Esophagus muscularis mucosa (tissue), 4 donors: ENCODE results near the gene CD80. TPM values are rescaled to one million over a fixed set of nuclear protein-coding genes. Genes with fewer than 3 reads are reported as not detected.

Source experiments
- DNase-seq: peaks from one replicate; pipeline ENCODE4 v3.0.0-alpha.2; 2017; ENCODE audit errors: extremely low spot score
- H3K27ac ChIP-seq, 4 donors: fragments of 200-600 bp; sonication (generic); replicated peaks in 1 of 4; 1 replicate in 3 of 4; 2 replicates in 1 of 4; pipeline ENCODE4 v1.5.1; 2016 to 2019; ENCODE audit warnings: mild to moderate bottlenecking in 1 of 4
- H3K27me3 ChIP-seq, 4 donors: fragments of 200-600 bp; sonication (generic); one replicate each; pipeline versions ENCODE4 v1.5.1 to v1.6.0; 2016 to 2019
- H3K36me3 ChIP-seq, 4 donors: fragments of 200-600 bp; sonication (generic); one replicate each; pipeline ENCODE4 v1.5.1; 2016 to 2019
- H3K4me1 ChIP-seq, 4 donors: fragments of 200-600 bp; sonication (generic); one replicate each; pipeline ENCODE4 v1.5.1; 2016 to 2019
- H3K4me3 ChIP-seq, 4 donors: fragments of 200-600 bp; sonication (generic); 1 replicate in 2 of 4; 2 replicates in 2 of 4; pipeline ENCODE4 v1.5.1; 2016 to 2019; ENCODE audit warnings: mild to moderate bottlenecking in 4 of 4, moderate library complexity in 1 of 4
- H3K9me3 ChIP-seq, 4 donors: fragments of 200-600 bp; sonication (generic); 1 replicate in 3 of 4; 2 replicates in 1 of 4; pipeline ENCODE4 v1.5.1; 2016 to 2019
- EP300 ChIP-seq: sonication (generic); formaldehyde crosslinking; IDR thresholded peaks from one replicate; pipeline ENCODE4 v1.6.1; 2017; ENCODE audit warnings: antibody characterized with exemption
- POLR2A ChIP-seq: fragments of 450-650 bp; IDR thresholded peaks from one replicate; pipeline ENCODE4 v1.6.1; 2017; ENCODE audit warnings: antibody characterized with exemption, moderate library complexity, mild to moderate bottlenecking, low read depth
- POLR2AphosphoS5 ChIP-seq, 2 donors: sonication (generic); formaldehyde crosslinking; IDR thresholded peaks; one replicate each; pipeline ENCODE4 v1.6.1; 2017; ENCODE audit warnings: antibody characterized with exemption in 2 of 2
- WGBS: methylation state at CpG from one replicate; pipeline ENCODE4 v1.1.5; 2018; 5-methylcytosine and 5-hydroxymethylcytosine counted together
- intact Hi-C: fragments of 100-400 bp; cut with DNase I; formaldehyde crosslinking; loops from one replicate; pipeline ENCODE4 v1.15.1; 2023
- total RNA-seq, 4 donors: library from RNA; depleted of rRNA; stranded (reverse); fragments of >200 nt; gene quantifications; one replicate each; pipeline versions ENCODE4 v1.1.0 to v1.2.1, GENCODE V29; 2016
- TF ChIP-seq, protein P1 (sequence below), 3 experiments: fragments of 200-600 bp in 2 of 3; fragments of 450-650 bp in 1 of 3; sonication (generic) in 2 of 3; IDR thresholded peaks; one replicate each; pipeline ENCODE4 v1.5.1; 2017 to 2019; ENCODE audit warnings: antibody characterized with exemption in 3 of 3, mild to moderate bottlenecking in 2 of 3, moderate library complexity in 1 of 3

CD80 gene
- total RNA-seq, 4 donors from 2014 or later = 0.26 to 1.3 TPM; not detected in 2

DNA sequence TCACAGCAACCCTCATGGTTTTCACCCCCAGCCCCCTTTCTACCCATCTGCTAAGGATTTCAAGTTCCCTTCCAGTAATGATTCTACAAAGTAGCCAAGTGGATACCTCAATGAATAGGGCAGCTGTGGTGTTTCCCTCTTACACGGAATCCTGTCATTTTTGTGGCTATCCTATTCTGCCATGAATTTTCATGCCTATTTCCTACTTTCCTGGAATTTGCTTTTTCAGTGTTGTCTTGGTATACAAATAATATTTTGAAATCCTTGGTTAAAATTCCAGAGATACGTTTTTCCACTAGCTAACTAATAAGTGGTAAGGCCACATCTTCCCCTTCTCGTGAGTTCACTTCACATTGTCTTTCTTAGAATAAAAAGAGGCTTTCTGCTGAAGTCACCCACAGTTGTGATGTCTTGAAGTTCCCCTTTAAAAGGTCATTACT, 27.3 kb upstream of the CD80 start:
- DNase-seq = no peak
- H3K27ac ChIP-seq = no peak overlapping the region
- intact Hi-C loops = no loop called here
- H3K4me1 ChIP-seq = no peaks in the 10 kb centered on the region
- H3K4me3 ChIP-seq = no peak overlapping the region
- peaks cover 0 to under 1% (median 0%) of the 10 kb centered on the region in 4 donors for H3K27me3 ChIP-seq
- TF ChIP-seq POLR2AphosphoS5 (IDR thresholded peaks at IDR 0.05) (no peak), POLR2A (no peak), EP300 (no peak)
- TF ChIP-seq, protein P1, sequence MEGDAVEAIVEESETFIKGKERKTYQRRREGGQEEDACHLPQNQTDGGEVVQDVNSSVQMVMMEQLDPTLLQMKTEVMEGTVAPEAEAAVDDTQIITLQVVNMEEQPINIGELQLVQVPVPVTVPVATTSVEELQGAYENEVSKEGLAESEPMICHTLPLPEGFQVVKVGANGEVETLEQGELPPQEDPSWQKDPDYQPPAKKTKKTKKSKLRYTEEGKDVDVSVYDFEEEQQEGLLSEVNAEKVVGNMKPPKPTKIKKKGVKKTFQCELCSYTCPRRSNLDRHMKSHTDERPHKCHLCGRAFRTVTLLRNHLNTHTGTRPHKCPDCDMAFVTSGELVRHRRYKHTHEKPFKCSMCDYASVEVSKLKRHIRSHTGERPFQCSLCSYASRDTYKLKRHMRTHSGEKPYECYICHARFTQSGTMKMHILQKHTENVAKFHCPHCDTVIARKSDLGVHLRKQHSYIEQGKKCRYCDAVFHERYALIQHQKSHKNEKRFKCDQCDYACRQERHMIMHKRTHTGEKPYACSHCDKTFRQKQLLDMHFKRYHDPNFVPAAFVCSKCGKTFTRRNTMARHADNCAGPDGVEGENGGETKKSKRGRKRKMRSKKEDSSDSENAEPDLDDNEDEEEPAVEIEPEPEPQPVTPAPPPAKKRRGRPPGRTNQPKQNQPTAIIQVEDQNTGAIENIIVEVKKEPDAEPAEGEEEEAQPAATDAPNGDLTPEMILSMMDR (IDR thresholded peaks at IDR 0.05) = no peak
- H3K9me3 ChIP-seq = no peaks in the 10 kb centered on the region
- 87% methylated on average over 3 of the region's 3 CpGs for WGBS
- peaks cover 0 to 26% (median 8%) of the 10 kb centered on the region in 4 donors for H3K36me3 ChIP-seq

DNA sequence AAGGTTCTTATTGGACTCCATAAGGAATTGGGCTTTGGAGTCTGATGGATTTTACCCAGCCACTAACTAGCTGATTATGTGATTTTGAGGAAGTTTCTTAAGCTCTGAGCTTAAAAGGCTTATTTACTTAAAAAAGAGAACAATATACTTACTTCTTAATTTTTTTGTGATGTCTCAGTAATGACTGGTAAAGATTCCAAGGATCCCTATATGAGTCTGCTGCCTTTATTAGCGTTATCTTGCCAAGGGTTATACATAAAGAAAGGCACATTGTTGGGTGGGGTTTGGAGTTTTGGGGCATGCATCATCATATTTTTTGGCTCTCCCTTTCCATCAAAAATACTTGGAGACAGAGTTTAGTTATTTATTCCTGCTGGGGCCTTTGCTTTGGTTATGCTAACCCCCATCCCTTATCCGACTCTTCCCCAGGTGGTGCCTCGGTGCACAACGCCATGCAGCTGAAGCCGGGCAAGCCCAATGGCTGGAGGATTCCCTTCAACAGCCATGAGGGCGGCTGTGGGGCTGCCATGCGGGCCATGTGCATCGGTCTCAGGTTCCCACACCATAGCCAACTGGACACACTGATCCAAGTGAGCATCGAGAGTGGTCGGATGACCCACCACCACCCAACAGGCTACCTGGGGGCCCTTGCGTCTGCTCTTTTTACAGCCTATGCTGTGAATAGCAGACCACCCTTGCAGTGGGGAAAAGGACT, 26.6 kb upstream of the CD80 start:
- peaks cover 0 to 4% (median under 1%) of the 10 kb centered on the region in 4 donors for H3K4me1 ChIP-seq
- H3K9me3 ChIP-seq = no peaks in the 10 kb centered on the region
- TF ChIP-seq EP300 (no peak), POLR2A (no peak), POLR2AphosphoS5 (IDR thresholded peaks at IDR 0.05) (no peak)
- TF ChIP-seq, protein P1 (IDR thresholded peaks at IDR 0.05) = no peak
- H3K4me3 ChIP-seq = no peak overlapping the region
- H3K36me3 ChIP-seq = peaks cover 0 to 26% (median 8%) of the 10 kb centered on the region in 4 donors
- no peak overlapping the region for H3K27ac ChIP-seq
- intact Hi-C loops = no loop called here
- H3K27me3 ChIP-seq = no peaks in the 10 kb centered on the region
- whole genome bisulfite sequencing = 98% methylated on average over 11 of the region's 11 CpGs
- no peak for DNase-seq

DNA sequence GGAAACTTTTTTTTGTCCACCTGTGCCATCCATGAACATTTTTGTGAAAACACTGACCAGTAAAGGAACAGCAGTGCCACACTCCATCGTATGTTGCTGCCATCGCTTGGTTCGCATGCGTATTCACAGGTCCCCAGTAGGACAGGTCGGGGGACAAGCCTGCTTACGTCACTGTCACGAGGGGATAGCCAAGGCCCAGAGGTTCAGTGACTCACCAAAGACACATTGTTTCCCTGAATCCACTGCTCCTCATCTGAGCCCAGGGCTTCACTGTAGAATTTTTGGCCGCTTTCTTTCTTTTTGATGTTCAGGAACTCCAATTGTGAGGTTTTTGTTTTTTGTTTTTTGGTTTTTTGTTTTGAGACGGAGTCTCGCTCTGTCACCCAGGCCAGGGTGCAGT, 25.8 kb upstream of the CD80 start:
- Histone ChIP-seq H3K27ac (no peak overlapping the region), H3K4me1 (peaks cover 5 to 12% (median 7%) of the 10 kb centered on the region in 4 donors), H3K9me3 (no peaks in the 10 kb centered on the region), H3K4me3 (no peak overlapping the region), H3K36me3 (peaks cover 0 to 26% (median 8%) of the 10 kb centered on the region in 4 donors), H3K27me3 (no peaks in the 10 kb centered on the region)
- no peak for DNase-seq
- TF ChIP-seq POLR2A (no peak), POLR2AphosphoS5 (IDR thresholded peaks at IDR 0.05) (no peak), EP300 (no peak)
- intact Hi-C loops = no loop called here
- 99% methylated on average over 10 of the region's 10 CpGs for WGBS

DNA sequence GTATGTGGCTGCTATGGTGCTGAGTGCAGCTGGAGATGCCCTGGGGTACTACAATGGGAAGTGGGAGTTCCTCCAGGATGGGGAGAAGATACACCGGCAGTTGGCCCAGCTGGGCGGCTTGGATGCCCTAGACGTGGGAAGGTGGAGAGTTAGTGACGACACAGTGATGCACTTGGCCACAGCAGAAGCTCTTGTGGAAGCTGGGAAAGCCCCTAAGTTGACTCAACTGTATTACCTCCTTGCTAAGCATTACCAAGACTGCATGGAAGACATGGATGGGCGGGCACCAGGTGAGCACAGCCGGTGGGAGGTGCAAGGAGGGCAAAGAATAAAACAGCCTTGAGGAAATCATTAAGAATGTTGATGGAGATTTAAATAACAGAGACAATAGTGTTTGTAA, 22.8 kb upstream of the CD80 start:
- H3K4me3 ChIP-seq = no peak overlapping the region
- H3K36me3 ChIP-seq = peaks cover 0 to 19% (median 5%) of the 10 kb centered on the region in 4 donors
- intact Hi-C loops = no loop called here
- no peaks in the 10 kb centered on the region for H3K27me3 ChIP-seq
- 72% methylated on average over 6 of the region's 6 CpGs for WGBS
- no peak for TF ChIP-seq POLR2A
- DNase-seq = no peak
- no peak overlapping the region for H3K27ac ChIP-seq
- H3K9me3 ChIP-seq = no peaks in the 10 kb centered on the region
- H3K4me1 ChIP-seq = peaks cover 9 to 24% (median 20%) of the 10 kb centered on the region in 4 donors

DNA sequence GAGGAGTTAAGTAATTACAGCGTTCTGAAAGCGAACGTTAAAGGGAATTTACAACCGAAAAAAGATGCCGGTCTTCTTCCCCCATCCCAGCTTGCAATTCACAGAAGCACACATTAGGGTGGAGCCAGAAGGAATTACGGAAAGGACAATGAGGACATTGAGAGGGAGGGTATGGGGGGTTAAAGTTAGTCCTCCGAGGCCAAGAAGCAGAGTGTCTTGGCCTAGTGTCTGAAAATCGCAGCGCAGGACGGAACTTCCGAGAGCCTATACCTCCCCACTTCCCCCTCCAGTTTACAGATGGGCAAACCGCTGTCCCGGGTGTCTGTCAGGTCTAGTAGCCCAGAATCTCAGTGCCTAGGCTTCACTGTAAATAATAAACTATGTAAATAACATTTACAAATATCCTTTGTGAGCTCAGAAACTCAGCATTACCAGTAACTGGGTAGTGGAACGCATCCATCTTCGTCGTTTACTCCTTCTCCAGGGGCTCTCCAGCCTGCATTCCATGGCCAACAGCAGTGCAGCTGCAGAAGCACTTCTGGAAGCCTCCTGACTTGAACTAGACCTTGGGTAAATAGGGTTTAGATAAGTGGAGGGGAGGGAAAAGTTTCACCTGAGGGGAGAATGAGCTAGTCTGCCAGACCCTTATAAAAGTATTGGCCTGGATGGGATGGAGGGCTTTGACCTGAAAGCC, 20.8 kb upstream of the CD80 start:
- H3K4me1 ChIP-seq = peaks cover 9 to 24% (median 20%) of the 10 kb centered on the region in 4 donors
- WGBS = 24% methylated on average over 16 of the region's 16 CpGs
- H3K9me3 ChIP-seq = no peaks in the 10 kb centered on the region
- H3K4me3 ChIP-seq = peak overlapping the region; percentile 64 to 75 (median 68)
- intact Hi-C loops = no loop called here
- peaks cover 0 to 7% (median 0%) of the 10 kb centered on the region in 4 donors for H3K36me3 ChIP-seq
- H3K27ac ChIP-seq = peak overlapping the region; percentile 88 to 95 (median 90)
- DNase-seq = no peak
- no peaks in the 10 kb centered on the region for H3K27me3 ChIP-seq
- TF ChIP-seq, protein P1 (IDR thresholded peaks at IDR 0.05) = peak in 1 of 3 experiments; percentile 13
- TF ChIP-seq POLR2A = no peak
